ENCODE data around the gene EMILIN2.

DNA sequence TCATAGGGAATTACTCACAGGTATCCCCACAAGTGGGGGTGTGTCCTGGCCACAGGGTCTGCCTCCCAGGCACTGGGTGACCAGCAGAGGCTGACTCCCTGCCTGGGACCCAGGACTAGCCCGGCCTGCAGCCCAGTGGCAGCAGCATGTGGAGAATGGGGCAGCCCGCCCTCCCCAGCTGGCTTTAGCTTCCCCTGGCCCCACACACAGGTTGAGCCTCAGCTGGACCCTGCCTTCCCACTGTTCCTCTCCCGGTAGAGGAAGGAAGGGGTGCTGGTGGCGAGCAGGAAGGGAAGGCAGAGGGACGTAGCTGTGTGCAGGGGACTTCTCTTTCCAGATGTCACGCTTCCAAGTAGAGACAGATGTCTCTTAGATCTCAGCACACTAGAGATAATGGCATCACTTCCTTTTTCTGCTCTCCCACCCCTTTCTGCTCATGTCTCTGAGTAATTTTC, 51.4 kb downstream of the EMILIN2 start:
- TF ChIP-seq, protein P1, sequence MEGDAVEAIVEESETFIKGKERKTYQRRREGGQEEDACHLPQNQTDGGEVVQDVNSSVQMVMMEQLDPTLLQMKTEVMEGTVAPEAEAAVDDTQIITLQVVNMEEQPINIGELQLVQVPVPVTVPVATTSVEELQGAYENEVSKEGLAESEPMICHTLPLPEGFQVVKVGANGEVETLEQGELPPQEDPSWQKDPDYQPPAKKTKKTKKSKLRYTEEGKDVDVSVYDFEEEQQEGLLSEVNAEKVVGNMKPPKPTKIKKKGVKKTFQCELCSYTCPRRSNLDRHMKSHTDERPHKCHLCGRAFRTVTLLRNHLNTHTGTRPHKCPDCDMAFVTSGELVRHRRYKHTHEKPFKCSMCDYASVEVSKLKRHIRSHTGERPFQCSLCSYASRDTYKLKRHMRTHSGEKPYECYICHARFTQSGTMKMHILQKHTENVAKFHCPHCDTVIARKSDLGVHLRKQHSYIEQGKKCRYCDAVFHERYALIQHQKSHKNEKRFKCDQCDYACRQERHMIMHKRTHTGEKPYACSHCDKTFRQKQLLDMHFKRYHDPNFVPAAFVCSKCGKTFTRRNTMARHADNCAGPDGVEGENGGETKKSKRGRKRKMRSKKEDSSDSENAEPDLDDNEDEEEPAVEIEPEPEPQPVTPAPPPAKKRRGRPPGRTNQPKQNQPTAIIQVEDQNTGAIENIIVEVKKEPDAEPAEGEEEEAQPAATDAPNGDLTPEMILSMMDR (conservative IDR thresholded peaks at IDR 0.05; ENCODE audit: low read length): no peak
- no peak for TF ChIP-seq EZH2phosphoT487 (IDR thresholded peaks at IDR 0.05; ENCODE audit: borderline replicate concordance, low read depth, low read length)
